ENCODE data around the gene PUDP. TPM values are rescaled to one million over a fixed set of nuclear protein-coding genes. Genes with fewer than 3 reads are reported as not detected.
A peak's percentile ranks its signal among the peaks of the same experiment; 100 is the strongest.

The PUDP gene
- total RNA-seq, 2 experiments from 2014 or later: 16.6 to 18.4 TPM

DNA sequence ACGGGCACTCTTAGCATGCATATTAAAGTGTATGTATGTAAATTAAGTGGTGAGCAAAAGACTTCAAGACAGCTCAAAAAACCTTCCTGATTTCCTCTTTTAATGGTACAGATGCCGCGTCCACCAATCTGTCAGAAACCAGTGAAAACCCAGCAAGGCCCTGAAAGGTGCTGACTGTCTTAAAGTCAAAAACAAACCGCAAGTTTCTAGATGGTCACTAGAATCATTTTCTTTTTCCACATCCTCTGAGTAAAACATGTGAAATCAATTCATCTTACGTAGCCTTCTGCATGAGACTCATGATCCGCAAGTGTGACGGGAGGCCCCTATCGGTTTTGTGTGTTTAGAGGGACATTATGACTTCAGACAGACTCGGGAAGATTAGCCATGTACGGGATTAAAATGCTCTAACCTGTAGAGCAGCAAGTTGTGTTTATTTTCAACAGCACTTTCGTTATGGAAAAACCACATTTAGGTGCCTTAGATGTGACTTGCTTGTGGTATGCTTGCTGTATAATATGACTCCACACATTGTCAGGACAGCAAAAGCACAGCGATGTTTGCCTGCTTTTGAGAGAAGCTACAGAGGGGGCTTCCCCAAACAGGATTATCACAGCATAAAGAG is 88.6 kb downstream of the PUDP start:
- ChIA-PET POLR2A (no interaction called here), CTCF (no interaction called here)
- no peaks in the 10 kb centered on the region for H3K27me3 Mint-ChIP-seq
- no peak for TF ChIP-seq CTCF (IDR thresholded peaks at IDR 0.05)
- ATAC-seq (peak; percentile 73), DNase-seq (peak; percentile 20)
- H3K36me3 Mint-ChIP-seq (ENCODE audit: low read depth): peaks cover 18% of the 10 kb centered on the region
- H3K27ac Mint-ChIP-seq: peak overlapping the region; percentile 30
- H3K4me1 Mint-ChIP-seq (ENCODE audit: low read depth): peaks cover 25% of the 10 kb centered on the region
- no peak overlapping the region for H3K4me3 Mint-ChIP-seq
- no peaks in the 10 kb centered on the region for H3K9me3 Mint-ChIP-seq
- intact Hi-C loops (cut with micrococcal nuclease): no loop called here

DNA sequence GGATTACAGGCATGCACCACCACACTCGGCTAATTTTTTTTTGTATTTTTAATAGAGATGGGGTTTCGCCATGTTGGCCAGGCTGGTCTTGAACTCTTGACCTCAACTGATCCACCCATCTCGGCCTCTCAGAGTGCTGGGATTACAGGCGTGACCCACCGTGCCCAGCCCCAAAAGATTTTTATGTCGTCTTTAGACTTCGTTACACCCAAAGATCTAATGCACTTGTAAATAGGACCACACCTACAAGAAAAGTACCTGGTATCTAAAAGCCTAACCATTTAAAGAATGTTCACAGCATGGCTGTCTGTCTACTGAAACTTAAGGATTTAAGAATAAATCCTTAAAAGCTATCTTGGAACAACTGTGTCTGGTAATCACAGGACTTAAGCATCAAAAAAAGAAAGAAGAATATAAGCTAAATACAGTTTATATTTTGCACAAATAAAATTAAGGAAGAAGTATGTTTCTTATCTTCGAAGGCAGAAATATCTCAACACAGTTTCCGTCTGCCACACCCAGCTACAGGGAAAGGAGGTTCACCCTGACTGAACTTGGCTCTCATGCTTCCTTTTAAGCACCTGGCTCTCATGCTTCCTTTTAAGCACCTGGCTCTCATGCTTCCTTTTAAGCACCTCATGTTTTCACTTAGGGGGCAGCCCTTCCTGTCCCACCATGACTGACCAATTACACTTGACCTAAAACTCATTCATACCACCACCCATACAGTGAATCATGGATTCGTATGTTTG is 92.4 kb downstream of the PUDP start:
- Mint-ChIP-seq H3K4me1 (ENCODE audit: low read depth) (peaks cover 17% of the 10 kb centered on the region), H3K9me3 (no peaks in the 10 kb centered on the region), H3K27me3 (no peaks in the 10 kb centered on the region), H3K27ac (no peak overlapping the region), H3K4me3 (no peak overlapping the region), H3K36me3 (ENCODE audit: low read depth) (peaks cover 25% of the 10 kb centered on the region)
- DNase-seq (no peak), ATAC-seq (no peak)
- ChIA-PET CTCF (no interaction called here), POLR2A (no interaction called here)
- intact Hi-C loops (cut with micrococcal nuclease): no loop called here
- no peak for TF ChIP-seq CTCF (IDR thresholded peaks at IDR 0.05)

DNA sequence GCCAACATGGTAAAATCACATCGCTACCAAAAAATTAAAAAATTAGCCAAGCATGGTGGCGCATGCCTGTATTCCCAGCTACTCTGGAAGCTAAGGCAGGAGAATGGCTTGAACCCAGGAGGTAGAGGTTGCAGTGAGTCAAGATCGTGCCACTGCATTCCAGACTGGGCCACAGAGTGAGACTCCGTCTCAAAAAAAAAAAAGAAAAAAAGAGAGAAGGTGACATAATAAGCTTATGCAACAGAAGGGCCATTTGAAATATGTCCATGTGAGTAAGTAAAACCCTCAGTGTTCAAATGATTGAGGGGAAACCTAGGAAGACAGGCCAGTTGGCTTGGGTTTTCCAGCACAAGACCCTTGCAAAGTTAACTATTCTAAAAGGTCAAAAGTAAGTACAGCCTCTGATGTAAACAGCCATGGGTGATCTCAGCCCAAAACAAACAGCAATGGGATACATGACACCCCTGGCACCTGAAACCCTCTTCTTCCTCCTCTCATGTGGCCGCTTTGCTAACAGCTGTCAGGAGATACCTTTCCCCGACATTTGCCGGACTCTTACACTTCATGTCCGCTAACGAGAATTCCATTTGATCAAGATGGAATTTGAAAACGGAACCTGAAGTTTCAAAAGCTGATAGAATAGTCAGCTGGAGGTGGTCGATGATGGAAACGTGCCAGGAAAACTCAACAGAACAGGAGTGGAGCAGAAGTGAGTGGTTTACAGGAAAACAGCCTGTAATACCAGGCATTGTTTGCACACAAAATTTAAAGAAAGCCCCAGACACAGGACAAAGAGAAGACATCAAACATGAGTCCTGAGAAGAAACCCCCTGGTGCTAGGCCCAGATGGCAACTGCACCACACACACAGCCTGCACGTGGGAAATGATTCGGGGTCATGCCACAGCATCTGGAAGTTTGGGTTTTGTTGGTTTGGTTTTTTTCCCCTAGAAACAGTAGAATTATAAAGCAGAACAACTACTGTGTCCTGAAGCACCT is 93.4 kb downstream of the PUDP start:
- DNase-seq (no peak), ATAC-seq (no peak)
- CTCF ChIA-PET: no interaction called here
- POLR2A ChIA-PET: no interaction called here
- no peak overlapping the region for H3K27ac Mint-ChIP-seq
- H3K27me3 Mint-ChIP-seq: no peaks in the 10 kb centered on the region
- no peak overlapping the region for H3K4me3 Mint-ChIP-seq
- no peak for TF ChIP-seq CTCF (IDR thresholded peaks at IDR 0.05)
- intact Hi-C loops (cut with micrococcal nuclease): no loop called here
- H3K9me3 Mint-ChIP-seq: no peaks in the 10 kb centered on the region
- peaks cover 22% of the 10 kb centered on the region for H3K36me3 Mint-ChIP-seq (ENCODE audit: low read depth)
- peaks cover 11% of the 10 kb centered on the region for H3K4me1 Mint-ChIP-seq (ENCODE audit: low read depth)

- Mint-ChIP-seq H3K27me3 (no peaks in the 10 kb centered on the region), H3K4me1 (ENCODE audit: low read depth) (peaks cover 7% of the 10 kb centered on the region), H3K4me3 (no peak overlapping the region), H3K36me3 (ENCODE audit: low read depth) (peaks cover 21% of the 10 kb centered on the region), H3K9me3 (no peaks in the 10 kb centered on the region), H3K27ac (no peak overlapping the region)
- POLR2A ChIA-PET: no interaction called here
- ATAC-seq: no peak
- no peak for DNase-seq
- CTCF ChIA-PET: no interaction called here
- intact Hi-C loops (cut with micrococcal nuclease): no loop called here
- no peak for TF ChIP-seq CTCF (IDR thresholded peaks at IDR 0.05)
Observed at GRCh38 chrX:7052541-7052940, 95.4 kb downstream of the PUDP start.
